ENCODE data around the gene ELAVL1. TPM values are rescaled to one million over a fixed set of nuclear protein-coding genes. Genes with fewer than 3 reads are reported as not detected.

The ELAVL1 gene
- total and polyA plus RNA-seq, 2 donors (not counting 1 experiment from before 2014, with no cell fraction given) = 21.8 to 63.5 TPM

DNA sequence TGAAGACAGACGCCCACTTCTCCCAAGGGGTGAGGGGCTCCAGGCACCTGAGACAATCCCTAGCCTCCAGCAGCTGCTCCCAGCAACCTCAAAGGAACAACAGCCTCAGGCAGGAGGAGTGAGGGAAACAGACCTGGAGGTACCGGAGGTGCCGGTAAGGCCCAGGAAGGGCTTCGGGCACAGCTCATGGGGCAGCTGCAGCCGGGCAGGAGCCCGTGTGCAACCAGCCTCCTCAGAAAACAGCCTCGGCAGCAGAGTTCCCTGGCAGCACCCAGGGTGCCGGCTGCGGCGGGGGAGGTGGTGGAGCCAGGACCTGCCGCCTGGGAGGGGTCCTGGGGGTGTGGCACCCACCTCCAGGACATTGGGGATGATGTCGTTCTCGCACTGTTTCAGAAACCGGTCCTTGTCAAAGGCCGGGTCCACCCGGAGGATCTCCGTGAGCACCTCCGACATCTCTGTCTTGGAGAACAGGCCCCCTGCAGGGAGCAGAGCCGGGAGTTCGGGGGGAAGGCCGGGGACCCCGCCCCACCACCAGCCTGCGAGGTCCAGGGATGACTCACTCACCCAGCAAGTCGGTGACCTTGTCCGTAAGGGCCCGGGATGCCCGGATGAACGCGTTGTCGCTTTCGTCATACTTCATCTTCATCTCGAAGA is 73.0 kb downstream of the ELAVL1 start:
- Histone ChIP-seq H3K4me1 (ENCODE audit: control insufficient read depth in 2 of 2, insufficient read depth in 2 of 2, low read length in 2 of 2) (no peaks in the 10 kb centered on the region), H3K79me2 (ENCODE audit: control insufficient read depth, insufficient read depth, low read length) (peaks cover 1% of the 10 kb centered on the region), H3K9me3 (ENCODE audit: control extremely low read depth in 1 of 3, control insufficient read depth in 2 of 3, insufficient read depth in 1 of 3, low read length in 2 of 3) (no peaks in the 10 kb centered on the region), H3K4me3 (ENCODE audit: control extremely low read depth in 1 of 5, extremely low read depth in 1 of 5, insufficient read depth in 1 of 5, low read depth in 2 of 5, low read length in 4 of 5) (no peak overlapping the region), H4K20me1 (ENCODE audit: control insufficient read depth, insufficient read depth, low read length, poor library complexity, severe bottlenecking) (peaks cover 19% of the 10 kb centered on the region), H2AFZ (ENCODE audit: insufficient read depth, low read depth, low read length, poor library complexity, severe bottlenecking) (no peak overlapping the region), H3K9ac (ENCODE audit: low read length) (no peak overlapping the region), H3K27ac (ENCODE audit: low read length in 2 of 2) (no peak overlapping the region), H3K27me3 (replicated peaks in 1 of 4; ENCODE audit: control extremely low read depth in 1 of 4, control insufficient read depth in 3 of 4, insufficient read depth in 4 of 4, low read length in 3 of 4) (no peaks in the 10 kb centered on the region), H3K4me2 (replicated peaks; ENCODE audit: low read depth, low read length, poor library complexity, severe bottlenecking) (no peak overlapping the region), H3K36me3 (replicated peaks in 1 of 2; ENCODE audit: control extremely low read depth in 1 of 2, control insufficient read depth in 1 of 2, extremely low read depth in 1 of 2, insufficient read depth in 2 of 2, low read length in 1 of 2) (peaks cover 2 to 58% of the 10 kb centered on the region in 2 experiments)
- 98% methylated on average over 24 of the region's 32 CpGs for WGBS (ENCODE audit: insufficient coverage)
- DNase-seq = peak; percentile 23
- peaks cover 1% of the 10 kb centered on the region for H3K4me1 Mint-ChIP-seq
- TF ChIP-seq, protein P1, sequence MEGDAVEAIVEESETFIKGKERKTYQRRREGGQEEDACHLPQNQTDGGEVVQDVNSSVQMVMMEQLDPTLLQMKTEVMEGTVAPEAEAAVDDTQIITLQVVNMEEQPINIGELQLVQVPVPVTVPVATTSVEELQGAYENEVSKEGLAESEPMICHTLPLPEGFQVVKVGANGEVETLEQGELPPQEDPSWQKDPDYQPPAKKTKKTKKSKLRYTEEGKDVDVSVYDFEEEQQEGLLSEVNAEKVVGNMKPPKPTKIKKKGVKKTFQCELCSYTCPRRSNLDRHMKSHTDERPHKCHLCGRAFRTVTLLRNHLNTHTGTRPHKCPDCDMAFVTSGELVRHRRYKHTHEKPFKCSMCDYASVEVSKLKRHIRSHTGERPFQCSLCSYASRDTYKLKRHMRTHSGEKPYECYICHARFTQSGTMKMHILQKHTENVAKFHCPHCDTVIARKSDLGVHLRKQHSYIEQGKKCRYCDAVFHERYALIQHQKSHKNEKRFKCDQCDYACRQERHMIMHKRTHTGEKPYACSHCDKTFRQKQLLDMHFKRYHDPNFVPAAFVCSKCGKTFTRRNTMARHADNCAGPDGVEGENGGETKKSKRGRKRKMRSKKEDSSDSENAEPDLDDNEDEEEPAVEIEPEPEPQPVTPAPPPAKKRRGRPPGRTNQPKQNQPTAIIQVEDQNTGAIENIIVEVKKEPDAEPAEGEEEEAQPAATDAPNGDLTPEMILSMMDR (IDR thresholded peaks at IDR 0.05) = no peak
- no peak for TF ChIP-seq EZH2 (IDR thresholded peaks at IDR 0.05; ENCODE audit: borderline replicate concordance, insufficient read depth, low read depth, low read length, poor library complexity, severe bottlenecking)
- no peak overlapping the region for H3K27ac Mint-ChIP-seq
- H3K27me3 Mint-ChIP-seq = no peaks in the 10 kb centered on the region
- ChIA-PET CTCF (no interaction called here), POLR2A (no interaction called here)
- H3K4me3 Mint-ChIP-seq = no peak overlapping the region
- no peak for ATAC-seq (ENCODE audit: low read depth)
- intact Hi-C loops (cut with micrococcal nuclease) = no loop called here
- H3K9me3 Mint-ChIP-seq (ENCODE audit: insufficient read depth) = no peaks in the 10 kb centered on the region

DNA sequence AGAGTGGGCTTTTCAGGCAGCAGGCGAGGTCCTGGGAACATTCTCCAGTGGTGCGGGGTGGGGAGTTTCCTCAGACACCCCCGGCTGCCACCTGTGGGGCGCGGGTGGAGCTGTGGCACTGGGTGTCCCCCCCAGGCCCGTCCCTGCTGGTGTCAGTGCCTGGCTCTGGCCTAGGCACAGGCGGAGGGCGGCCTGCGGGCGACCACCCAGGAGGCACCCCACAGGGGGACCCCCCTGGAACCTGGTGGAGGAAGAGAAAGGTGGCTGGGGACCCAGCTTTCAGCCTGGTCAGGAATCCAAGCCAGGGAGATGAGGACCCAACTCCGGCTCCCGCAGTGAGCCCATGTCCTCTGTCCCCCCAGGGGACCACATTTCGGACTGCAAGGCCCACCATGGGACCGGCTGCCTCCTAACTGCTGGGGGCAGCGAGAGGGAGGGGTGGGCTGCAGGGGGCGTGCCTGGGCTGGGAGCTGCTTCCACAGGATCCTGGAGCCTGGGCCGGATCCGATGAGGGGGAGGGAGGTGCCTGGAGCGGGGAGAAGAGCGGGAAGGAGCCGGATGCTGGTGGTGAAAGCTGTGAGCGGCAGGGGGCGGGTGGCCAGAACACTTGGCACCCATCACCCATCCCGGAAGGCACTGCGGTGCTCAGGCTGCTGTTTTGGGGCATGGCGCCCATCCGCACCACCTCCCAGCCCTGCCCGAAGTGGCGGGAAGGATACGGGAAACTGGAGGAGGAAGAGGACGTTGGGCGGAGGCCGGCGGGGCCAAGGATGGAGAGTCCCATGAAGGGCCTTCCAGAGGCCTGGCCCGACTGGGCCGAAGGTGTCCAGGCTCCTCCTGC is 74.0 kb downstream of the ELAVL1 start:
- POLR2A ChIA-PET = interaction anchor here (0.6 kb wide), 1 partner anchor 753 kb away, joined by 3 read pairs; no protein-coding TSS in a partner anchor
- 98% methylated on average over 35 of the region's 36 CpGs for WGBS (ENCODE audit: insufficient coverage)
- no peak for DNase-seq

More for the DNA sequence above, 74.0 kb downstream of the ELAVL1 start:
- no peak overlapping the region for H3K9ac ChIP-seq (ENCODE audit: low read length)
- H3K9me3 Mint-ChIP-seq (ENCODE audit: insufficient read depth) = no peaks in the 10 kb centered on the region
- CTCF ChIA-PET = interaction anchor here (2.9 kb wide), 1 partner anchor 13 kb away, joined by 18 read pairs; the partner anchor contains the start of gene TIMM44
- intact Hi-C loops (cut with micrococcal nuclease) = no loop called here
- H3K4me3 ChIP-seq (ENCODE audit: control extremely low read depth in 1 of 5, extremely low read depth in 1 of 5, insufficient read depth in 1 of 5, low read depth in 2 of 5, low read length in 4 of 5) = no peak overlapping the region
- no peaks in the 10 kb centered on the region for H3K79me2 ChIP-seq (ENCODE audit: control insufficient read depth, insufficient read depth, low read length)
- H3K27ac ChIP-seq (ENCODE audit: low read length in 2 of 2) = no peak overlapping the region
- peaks cover 2 to 50% of the 10 kb centered on the region in 2 experiments for H3K36me3 ChIP-seq (replicated peaks in 1 of 2; ENCODE audit: control extremely low read depth in 1 of 2, control insufficient read depth in 1 of 2, extremely low read depth in 1 of 2, insufficient read depth in 2 of 2, low read length in 1 of 2)
- peaks cover 4% of the 10 kb centered on the region for H3K4me1 Mint-ChIP-seq
- H3K4me1 ChIP-seq (ENCODE audit: control insufficient read depth in 2 of 2, insufficient read depth in 2 of 2, low read length in 2 of 2) = peaks cover 1 to 2% of the 10 kb centered on the region in 2 donors
- H2AFZ ChIP-seq (ENCODE audit: insufficient read depth, low read depth, low read length, poor library complexity, severe bottlenecking) = no peak overlapping the region
- TF ChIP-seq EZH2 (IDR thresholded peaks at IDR 0.05; ENCODE audit: borderline replicate concordance, insufficient read depth, low read depth, low read length, poor library complexity, severe bottlenecking) = no peak
- TF ChIP-seq, protein P1 (IDR thresholded peaks at IDR 0.05) = no peak
- no peak overlapping the region for H3K4me2 ChIP-seq (replicated peaks; ENCODE audit: low read depth, low read length, poor library complexity, severe bottlenecking)
- H3K27me3 Mint-ChIP-seq = no peaks in the 10 kb centered on the region
- H3K27me3 ChIP-seq (replicated peaks in 1 of 4; ENCODE audit: control extremely low read depth in 1 of 4, control insufficient read depth in 3 of 4, insufficient read depth in 4 of 4, low read length in 3 of 4) = no peaks in the 10 kb centered on the region
- H3K27ac Mint-ChIP-seq = no peak overlapping the region
- H3K9me3 ChIP-seq (ENCODE audit: control extremely low read depth in 1 of 3, control insufficient read depth in 2 of 3, insufficient read depth in 1 of 3, low read length in 2 of 3) = no peaks in the 10 kb centered on the region
- H3K4me3 Mint-ChIP-seq = no peak overlapping the region
- ATAC-seq (ENCODE audit: low read depth) = no peak
- peaks cover 18% of the 10 kb centered on the region for H4K20me1 ChIP-seq (ENCODE audit: control insufficient read depth, insufficient read depth, low read length, poor library complexity, severe bottlenecking)

Measured in B cell (primary cell).